T-cell (primary cell): ENCODE data around the gene ATP2B2. TPM values are rescaled to one million over a fixed set of nuclear protein-coding genes. Genes with fewer than 3 reads are reported as not detected.
A peak's percentile ranks its signal among the peaks of the same experiment; 100 is the strongest.

Experiments used
- ATAC-seq, 4 experiments: fragments of 200-7000 bp in 3 of 4; fragments of 150-1000 bp in 1 of 4; cut with Tn5 transposase; replicated peaks in 1 of 4; 1 replicate in 3 of 4; 2 replicates in 1 of 4; pipeline ENCODE4 v1.10.0; 2021; ENCODE audit warnings: moderate library complexity in 3 of 4, mild to moderate bottlenecking in 2 of 4, moderate number of reproducible peaks in 1 of 4
- CTCF ChIA-PET, 2 donors: fragments of 300-600 bp; sonication (Branson Sonifier 250); formaldehyde crosslinking; loops; one replicate each; lab custom pipeline; 2022; ENCODE audit warnings: antibody characterized with exemption in 2 of 2; lab: Charles Lee
- POLR2A ChIA-PET, 2 donors: fragments of 300-600 bp; sonication (Branson Sonifier 250); formaldehyde crosslinking; loops; one replicate each; lab custom pipeline; 2022; ENCODE audit warnings: antibody characterized with exemption in 2 of 2; lab: Charles Lee
- DNase-seq, 35 experiments: peaks; one replicate each; pipeline versions ENCODE4 v3.0.0 to v3.0.0-alpha.2; 2013 to 2023
- H3K27ac ChIP-seq: one replicate; pipeline ENCODE4 v1.5.1; 2013; ENCODE audit warnings: low read length
- H3K27me3 ChIP-seq, 2 experiments: replicated peaks in 1 of 2; 1 replicate in 1 of 2; 2 replicates in 1 of 2; pipeline versions ENCODE4 v1.6.1 to v1.7.0; 2013; ENCODE audit warnings: low read length in 1 of 2, mixed read lengths in 1 of 2; ENCODE audit not compliant: control insufficient read depth in 2 of 2, insufficient read depth in 2 of 2; ENCODE audit errors: extremely low read depth in 1 of 2
- H3K36me3 ChIP-seq, 2 donors: 1 replicate in 1 of 2; 2 replicates in 1 of 2; pipeline versions ENCODE4 v1.6.1 to v1.7.0; 2013; ENCODE audit warnings: low read length in 1 of 2; ENCODE audit not compliant: control insufficient read depth in 2 of 2, insufficient read depth in 1 of 2; ENCODE audit errors: extremely low read depth in 1 of 2
- H3K4me1 ChIP-seq, 2 experiments: 1 replicate in 1 of 2; 2 replicates in 1 of 2; pipeline versions ENCODE4 v1.6.1 to v1.7.0; 2013; ENCODE audit warnings: low read length in 2 of 2, mixed read lengths in 1 of 2; ENCODE audit not compliant: insufficient read depth in 2 of 2, control insufficient read depth in 1 of 2; ENCODE audit errors: extremely low read depth in 1 of 2
- H3K4me3 ChIP-seq, 2 donors: 1 replicate in 1 of 2; 2 replicates in 1 of 2; pipeline versions ENCODE4 v1.5.1 to v1.7.0; 2013; ENCODE audit warnings: mild to moderate bottlenecking in 2 of 2, low read length in 1 of 2, moderate library complexity in 1 of 2; ENCODE audit not compliant: control insufficient read depth in 1 of 2; ENCODE audit errors: extremely low read depth in 1 of 2
- H3K9me3 ChIP-seq: 2 replicates; pipeline ENCODE4 v1.7.0; 2013
- H3K27ac Mint-ChIP-seq, 2 donors: one replicate each; pipeline ENCODE4 v1.8.0; 2020 to 2021; ENCODE audit warnings: mild to moderate bottlenecking in 2 of 2, mixed read lengths in 2 of 2
- H3K27me3 Mint-ChIP-seq, 2 donors: one replicate each; pipeline ENCODE4 v1.8.0; 2021 to 2022; ENCODE audit warnings: mixed read lengths in 2 of 2
- H3K36me3 Mint-ChIP-seq: one replicate; pipeline ENCODE4 v1.8.0; 2021; ENCODE audit warnings: mixed read lengths
- H3K4me1 Mint-ChIP-seq, 3 donors: one replicate each; pipeline ENCODE4 v1.8.0; 2020 to 2022; ENCODE audit warnings: mixed read lengths in 3 of 3, mild to moderate bottlenecking in 1 of 3
- H3K4me3 Mint-ChIP-seq, 3 donors: one replicate each; pipeline ENCODE4 v1.8.0; 2020 to 2022; ENCODE audit warnings: mild to moderate bottlenecking in 3 of 3, mixed read lengths in 3 of 3, moderate library complexity in 3 of 3
- H3K9me3 Mint-ChIP-seq, 3 donors: one replicate each; pipeline ENCODE4 v1.8.0; 2020 to 2022; ENCODE audit warnings: mixed read lengths in 3 of 3
- WGBS: methylation state at CpG from one replicate; pipeline ENCODE4 v1.1.5; 2013; ENCODE audit warnings: missing lambda C conversion rate; ENCODE audit not compliant: insufficient coverage; 5-methylcytosine and 5-hydroxymethylcytosine counted together
- total RNA-seq, 35 experiments: library from RNA in 6 of 35; stranded (reverse) in 6 of 35; fragments of 120-200 nt in 1 of 35; gene quantifications; one replicate each; pipeline versions ENCODE4 v1.2.1 to v1.2.4 and lab custom pipeline; 2013 to 2026

ATP2B2 gene
- total RNA-seq, 5 donors from 2014 or later (not counting 1 experiment from before 2014, with no cell fraction given) = not detected

DNA sequence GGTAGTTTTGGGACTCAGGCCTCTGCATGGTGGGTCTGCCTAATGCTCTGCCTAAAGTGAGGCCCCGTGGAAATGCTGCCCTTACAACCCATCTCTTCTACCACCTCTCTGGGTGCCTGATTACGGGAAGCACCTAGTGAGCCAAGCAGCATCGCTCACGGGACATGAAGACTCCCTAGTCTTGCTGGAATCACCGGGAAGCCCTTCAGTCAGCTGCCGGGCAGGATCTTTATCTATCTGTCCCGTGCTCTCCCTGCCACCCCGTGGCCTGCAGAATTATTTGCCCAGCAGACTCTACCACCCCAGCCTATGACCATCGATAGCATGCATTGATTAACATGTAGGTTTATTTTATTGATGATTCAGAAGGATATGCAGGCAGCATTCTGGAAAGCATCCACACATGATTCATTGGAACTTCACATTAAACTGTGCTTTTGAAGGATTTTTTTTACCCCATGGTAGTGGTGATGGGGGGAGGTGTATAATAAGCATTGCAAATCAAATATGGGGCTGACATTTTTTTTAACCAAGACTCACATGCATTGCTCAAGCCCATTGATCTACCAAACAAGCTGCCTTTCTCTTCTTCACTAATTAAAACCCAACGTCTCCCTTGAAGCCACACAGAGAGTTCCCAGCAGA lies 63.1 kb downstream of the ATP2B2 start:
- POLR2A ChIA-PET = no interaction called here
- DNase-seq = no peak
- Mint-ChIP-seq H3K9me3 (no peaks in the 10 kb centered on the region), H3K4me1 (peaks cover 20 to 27% (median 20%) of the 10 kb centered on the region in 3 donors), H3K36me3 (no peaks in the 10 kb centered on the region), H3K4me3 (no peak overlapping the region), H3K27me3 (peaks cover 1 to 3% of the 10 kb centered on the region in 2 donors), H3K27ac (no peak overlapping the region)
- H3K4me3 ChIP-seq = no peak overlapping the region
- CTCF ChIA-PET = no interaction called here
- no peak overlapping the region for H3K27ac ChIP-seq
- no peak for ATAC-seq
- WGBS = 72% methylated on average over 3 of the region's 10 CpGs
- H3K27me3 ChIP-seq = peaks cover 0 to 12% of the 10 kb centered on the region in 2 experiments
- H3K9me3 ChIP-seq = no peaks in the 10 kb centered on the region
- peaks cover 7 to 17% of the 10 kb centered on the region in 2 experiments for H3K4me1 ChIP-seq
- no peaks in the 10 kb centered on the region for H3K36me3 ChIP-seq

DNA sequence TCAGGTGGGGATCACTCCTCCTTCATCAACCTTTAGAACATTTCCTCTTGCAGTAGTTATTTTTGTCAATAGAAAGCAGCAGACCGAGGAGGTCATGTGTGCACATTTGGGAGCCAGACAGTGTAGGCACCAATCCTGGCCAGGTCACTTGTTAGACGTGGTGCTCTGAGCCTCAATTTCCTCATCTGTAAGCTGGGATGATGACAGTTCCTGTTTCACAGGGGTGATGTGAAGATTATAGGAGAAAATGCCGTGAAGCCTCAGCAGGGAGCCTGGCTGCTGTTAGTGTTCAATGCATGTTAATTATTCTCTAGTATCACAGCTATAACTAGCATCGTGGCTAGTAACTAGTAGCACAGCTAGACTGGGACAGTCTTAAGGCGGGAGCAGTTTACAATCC lies 64.7 kb downstream of the ATP2B2 start:
- ChIA-PET POLR2A (no interaction called here), CTCF (no interaction called here)
- peaks cover 0 to 5% of the 10 kb centered on the region in 2 experiments for H3K27me3 ChIP-seq
- H3K4me1 Mint-ChIP-seq = peaks cover 31 to 39% (median 32%) of the 10 kb centered on the region in 3 donors
- H3K9me3 ChIP-seq = no peaks in the 10 kb centered on the region
- H3K4me1 ChIP-seq = peaks cover 18 to 29% of the 10 kb centered on the region in 2 experiments
- H3K27ac ChIP-seq = no peak overlapping the region
- H3K27me3 Mint-ChIP-seq = peaks cover 1 to 3% of the 10 kb centered on the region in 2 donors
- peak overlapping the region; percentile 24 to 29 for H3K27ac Mint-ChIP-seq
- no peaks in the 10 kb centered on the region for H3K36me3 Mint-ChIP-seq
- no peaks in the 10 kb centered on the region for H3K9me3 Mint-ChIP-seq
- H3K4me3 Mint-ChIP-seq = no peak overlapping the region
- 66% methylated on average over 2 of the region's 5 CpGs for WGBS
- no peak for DNase-seq
- H3K4me3 ChIP-seq = no peak overlapping the region
- H3K36me3 ChIP-seq = no peaks in the 10 kb centered on the region
- no peak for ATAC-seq

DNA sequence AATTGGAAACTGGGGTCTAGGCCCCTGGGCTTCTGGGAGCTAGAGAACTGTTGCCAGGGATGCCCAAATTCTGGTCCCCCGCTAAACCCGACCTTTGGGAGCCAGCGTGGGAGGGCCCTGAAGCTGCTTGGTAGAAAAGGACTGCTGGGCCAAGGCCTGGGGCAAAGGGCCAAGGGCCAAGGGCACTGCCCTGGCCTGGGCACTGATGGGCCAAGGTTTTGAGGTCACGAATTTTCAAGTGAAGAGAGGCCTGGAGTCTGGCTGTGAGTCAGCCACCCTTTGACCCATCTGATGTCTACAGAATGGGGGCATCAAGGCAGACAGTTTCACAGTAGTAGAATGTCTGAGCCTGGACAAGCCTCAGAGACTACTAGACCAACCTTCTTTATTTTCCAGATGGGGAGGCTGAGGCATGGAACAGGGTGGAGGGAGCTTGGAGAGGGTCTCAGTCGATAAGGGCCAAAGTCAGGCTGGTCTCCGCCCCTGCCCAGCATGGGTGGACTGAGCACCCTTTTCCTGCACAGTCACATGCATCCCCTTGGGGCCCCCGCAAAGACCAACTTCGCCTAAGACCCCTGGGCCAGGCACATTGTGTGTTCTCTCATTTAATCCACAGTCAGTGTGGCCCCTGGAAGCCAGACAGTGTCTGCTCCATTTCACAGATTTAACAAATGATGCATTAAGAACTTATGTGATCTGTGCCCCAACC lies 66.3 kb downstream of the ATP2B2 start:
- H3K36me3 Mint-ChIP-seq = no peaks in the 10 kb centered on the region
- H3K4me3 ChIP-seq = no peak overlapping the region
- peaks cover 32 to 35% (median 34%) of the 10 kb centered on the region in 3 donors for H3K4me1 Mint-ChIP-seq
- no peak overlapping the region for H3K4me3 Mint-ChIP-seq
- no peaks in the 10 kb centered on the region for H3K9me3 Mint-ChIP-seq
- DNase-seq (no peak), ATAC-seq (no peak)
- no peaks in the 10 kb centered on the region for H3K36me3 ChIP-seq
- WGBS = 97% methylated on average over 8 of the region's 8 CpGs
- no peaks in the 10 kb centered on the region for H3K27me3 ChIP-seq
- CTCF ChIA-PET = no interaction called here
- POLR2A ChIA-PET = no interaction called here
- H3K27ac ChIP-seq = no peak overlapping the region
- peaks cover 18 to 34% of the 10 kb centered on the region in 2 experiments for H3K4me1 ChIP-seq
- no peaks in the 10 kb centered on the region for H3K27me3 Mint-ChIP-seq
- H3K9me3 ChIP-seq = no peaks in the 10 kb centered on the region
- H3K27ac Mint-ChIP-seq = peak overlapping the region in 1 of 2 donors; percentile 84

DNA sequence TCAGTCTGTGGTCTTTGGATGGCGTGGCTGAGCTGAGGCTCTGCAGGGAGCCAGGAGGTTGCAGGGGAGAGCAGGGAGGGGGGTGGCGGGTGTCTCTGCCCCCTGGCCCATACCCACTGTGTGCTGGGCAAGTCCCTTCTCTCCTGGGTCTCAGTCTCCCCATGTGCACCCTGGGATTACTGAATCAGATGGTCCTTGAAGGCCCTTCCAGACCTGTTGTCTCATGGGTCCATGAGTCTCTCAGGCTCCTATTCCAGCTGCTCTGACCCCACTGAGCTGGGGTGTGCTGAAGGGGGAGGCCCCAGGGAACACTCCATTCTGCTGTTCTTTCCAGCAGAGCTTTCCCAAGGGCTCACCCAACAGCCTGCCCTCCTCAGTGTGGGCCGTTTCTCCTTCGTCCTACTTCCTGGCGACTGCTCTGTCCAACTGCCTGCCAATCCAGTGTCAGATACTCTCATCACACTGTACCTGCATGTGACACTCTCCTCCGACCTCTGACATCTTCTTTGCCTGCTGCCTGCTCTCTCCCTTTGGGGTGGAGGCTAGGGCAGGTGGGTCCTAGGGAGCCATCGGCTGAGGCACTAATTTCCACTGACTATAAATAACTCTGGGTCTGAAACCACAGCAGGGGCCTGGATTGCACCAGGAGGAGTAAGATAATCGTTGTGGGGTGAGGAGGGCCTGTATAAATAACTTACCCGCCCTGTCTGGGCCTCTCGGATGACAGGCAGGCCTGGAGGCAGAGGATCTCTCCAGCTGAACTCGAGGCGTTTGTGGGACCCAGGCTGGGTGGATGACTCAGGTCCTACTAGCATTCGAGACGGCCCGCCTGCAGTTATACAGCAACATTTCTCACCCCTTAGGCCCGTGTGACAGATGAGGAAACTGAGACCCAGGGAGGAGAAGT lies 67.1 kb downstream of the ATP2B2 start:
- no peaks in the 10 kb centered on the region for H3K36me3 Mint-ChIP-seq
- Histone ChIP-seq H3K27ac (peak overlapping the region; percentile 58), H3K36me3 (no peaks in the 10 kb centered on the region), H3K27me3 (no peaks in the 10 kb centered on the region), H3K4me1 (peaks cover 18 to 34% of the 10 kb centered on the region in 2 experiments), H3K4me3 (no peak overlapping the region), H3K9me3 (no peaks in the 10 kb centered on the region)
- peak overlapping the region in 1 of 3 donors; percentile 9 for H3K4me3 Mint-ChIP-seq
- H3K27ac Mint-ChIP-seq = peak overlapping the region; percentile 84 to 88
- H3K4me1 Mint-ChIP-seq = peaks cover 32 to 36% (median 36%) of the 10 kb centered on the region in 3 donors
- DNase-seq (peak in 1 of 35 experiments; percentile 5), ATAC-seq (no peak)
- POLR2A ChIA-PET = interaction anchor here in 1 of 2 donors (0.6 kb wide), 1 partner anchor 32 kb away, joined by 4 read pairs; no protein-coding TSS in a partner anchor
- WGBS = 80% methylated on average over 7 of the region's 16 CpGs
- H3K9me3 Mint-ChIP-seq = no peaks in the 10 kb centered on the region
- no peaks in the 10 kb centered on the region for H3K27me3 Mint-ChIP-seq
- CTCF ChIA-PET = no interaction called here

DNA sequence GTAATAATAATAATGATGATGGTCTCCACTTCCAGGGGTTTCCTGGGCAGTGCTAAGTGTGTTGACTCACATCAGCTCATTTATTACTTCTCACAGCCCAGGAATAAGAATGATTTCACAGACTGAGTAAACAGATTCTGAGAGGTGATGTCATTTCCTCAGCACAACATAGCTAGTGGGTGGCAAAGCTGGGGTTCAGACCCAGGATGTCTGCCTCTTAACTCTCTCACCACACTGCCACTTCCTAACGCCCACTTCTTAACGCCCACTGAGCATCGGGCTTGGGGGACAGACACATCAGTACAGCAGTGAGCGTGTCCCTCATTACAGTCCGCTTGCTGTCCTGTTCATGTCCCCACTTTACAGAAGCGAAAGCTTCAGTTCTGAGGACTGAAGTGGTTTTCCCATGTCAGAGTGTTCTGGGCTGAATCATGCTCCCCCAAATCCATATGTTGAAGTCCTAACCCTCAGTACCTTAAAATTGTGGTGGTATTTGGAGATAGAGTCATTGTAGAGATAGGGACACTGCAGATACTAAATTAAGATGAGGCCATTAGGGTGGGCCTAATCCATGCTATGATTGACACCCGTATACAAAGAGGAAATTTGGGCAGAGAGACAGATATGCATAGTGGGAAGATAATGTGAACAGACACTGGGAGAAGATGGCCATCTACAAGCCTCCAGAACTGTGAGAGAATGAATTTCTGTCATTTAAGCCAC lies 68.0 kb downstream of the ATP2B2 start:
- Histone ChIP-seq H3K4me1 (peaks cover 18 to 34% of the 10 kb centered on the region in 2 experiments), H3K36me3 (no peaks in the 10 kb centered on the region), H3K27ac (peak overlapping the region; percentile 58), H3K27me3 (no peaks in the 10 kb centered on the region), H3K4me3 (no peak overlapping the region), H3K9me3 (no peaks in the 10 kb centered on the region)
- peak overlapping the region; percentile 60 to 84 for H3K27ac Mint-ChIP-seq
- ChIA-PET POLR2A (interaction anchor here in 1 of 2 donors (0.6 kb wide), 2 partner anchors 33 to 502 kb away, joined by 4 read pairs; no protein-coding TSS in a partner anchor), CTCF (interaction anchor here (1.0 to 1.1 kb wide), 2 partner anchors 10 to 17 kb away, joined by 3 read pairs; no protein-coding TSS in a partner anchor)
- peak; percentile 94 to 98 (median 97) for ATAC-seq
- H3K27me3 Mint-ChIP-seq = no peaks in the 10 kb centered on the region
- peak; percentile 9 to 72 (median 55) for DNase-seq
- WGBS = 8% methylated on average over 5 of the region's 7 CpGs
- H3K4me1 Mint-ChIP-seq = peaks cover 32 to 36% (median 36%) of the 10 kb centered on the region in 3 donors
- H3K4me3 Mint-ChIP-seq = peak overlapping the region in 2 of 3 donors; percentile 13 to 48
- no peaks in the 10 kb centered on the region for H3K9me3 Mint-ChIP-seq
- no peaks in the 10 kb centered on the region for H3K36me3 Mint-ChIP-seq
